NCI-H510A treated with DMSO at 0.1 percent for 48 hours (cell line): ENCODE measurements around the gene FASTKD3.
A peak's percentile ranks its signal among the peaks of the same experiment; 100 is the strongest.
"Not testable (repeated sequence)": the region's sequence is repeated elsewhere in the genome, so short reads cannot be mapped to it uniquely, and the experiment has no call there.

ENCODE experiments used
- DNase-seq: peaks from one replicate; lab custom pipeline; 2025; lab: John Stamatoyannopoulos, UW

Gene FASTKD3, protein sequence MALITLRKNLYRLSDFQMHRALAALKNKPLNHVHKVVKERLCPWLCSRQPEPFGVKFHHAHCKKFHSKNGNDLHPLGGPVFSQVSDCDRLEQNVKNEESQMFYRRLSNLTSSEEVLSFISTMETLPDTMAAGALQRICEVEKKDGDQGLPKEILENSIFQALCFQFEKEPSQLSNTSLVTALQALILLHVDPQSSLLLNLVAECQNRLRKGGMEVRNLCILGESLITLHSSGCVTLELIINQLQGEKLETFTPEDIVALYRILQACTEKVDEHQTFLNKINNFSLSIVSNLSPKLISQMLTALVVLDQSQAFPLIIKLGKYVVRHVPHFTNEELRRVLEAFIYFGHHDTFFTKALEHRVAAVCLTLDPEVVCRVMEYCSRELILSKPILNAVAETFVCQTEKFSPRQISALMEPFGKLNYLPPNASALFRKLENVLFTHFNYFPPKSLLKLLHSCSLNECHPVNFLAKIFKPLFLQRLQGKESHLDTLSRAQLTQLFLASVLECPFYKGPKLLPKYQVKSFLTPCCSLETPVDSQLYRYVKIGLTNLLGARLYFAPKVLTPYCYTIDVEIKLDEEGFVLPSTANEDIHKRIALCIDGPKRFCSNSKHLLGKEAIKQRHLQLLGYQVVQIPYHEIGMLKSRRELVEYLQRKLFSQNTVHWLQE

DNA sequence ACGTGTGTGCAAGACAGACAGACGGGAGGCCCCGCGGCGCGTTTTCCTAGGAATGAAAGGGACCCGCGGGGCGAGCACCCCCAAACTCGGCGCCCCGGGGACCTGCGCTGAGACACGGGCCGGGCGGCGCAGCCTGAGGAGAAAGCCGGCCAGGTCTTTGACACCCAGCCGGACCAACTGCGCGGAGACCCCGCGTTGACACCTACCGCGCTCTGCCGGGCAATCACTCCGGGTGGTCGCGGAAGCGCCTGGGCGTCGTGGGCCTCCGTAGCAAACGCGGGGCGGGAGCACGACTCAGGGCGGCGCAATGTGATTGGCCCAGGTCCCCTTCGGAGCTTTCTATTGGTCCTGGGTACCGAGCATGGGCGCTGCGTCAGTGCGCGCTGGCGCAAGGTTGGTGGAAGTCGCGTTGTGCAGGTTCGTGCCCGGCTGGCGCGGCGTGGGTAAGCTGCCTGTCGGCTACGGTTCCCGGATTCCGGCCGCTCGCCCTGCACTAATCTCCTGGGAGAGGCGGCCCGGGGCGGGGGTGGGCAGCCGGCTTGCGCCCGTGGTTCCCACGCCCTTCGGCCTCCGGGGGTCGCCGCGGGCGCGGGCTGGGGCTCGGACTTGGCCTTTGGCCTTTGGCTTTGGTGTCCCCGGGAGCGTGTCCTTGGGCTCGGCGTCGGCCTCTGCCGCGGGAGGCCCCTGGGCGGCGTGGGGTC, at the start of gene FASTKD3, which contains the start of gene MTRR:
Gene FASTKD3 (minus strand): TSS at position 259 of the 701 bp plus-strand sequence. CDS start 948 bp downstream, outside the sequence.
Gene MTRR (plus strand): TSS at position 376 of the 701 bp plus-strand sequence. CDS start 1,647 bp downstream, outside the sequence.
- peak; percentile 94 for DNase-seq

DNA sequence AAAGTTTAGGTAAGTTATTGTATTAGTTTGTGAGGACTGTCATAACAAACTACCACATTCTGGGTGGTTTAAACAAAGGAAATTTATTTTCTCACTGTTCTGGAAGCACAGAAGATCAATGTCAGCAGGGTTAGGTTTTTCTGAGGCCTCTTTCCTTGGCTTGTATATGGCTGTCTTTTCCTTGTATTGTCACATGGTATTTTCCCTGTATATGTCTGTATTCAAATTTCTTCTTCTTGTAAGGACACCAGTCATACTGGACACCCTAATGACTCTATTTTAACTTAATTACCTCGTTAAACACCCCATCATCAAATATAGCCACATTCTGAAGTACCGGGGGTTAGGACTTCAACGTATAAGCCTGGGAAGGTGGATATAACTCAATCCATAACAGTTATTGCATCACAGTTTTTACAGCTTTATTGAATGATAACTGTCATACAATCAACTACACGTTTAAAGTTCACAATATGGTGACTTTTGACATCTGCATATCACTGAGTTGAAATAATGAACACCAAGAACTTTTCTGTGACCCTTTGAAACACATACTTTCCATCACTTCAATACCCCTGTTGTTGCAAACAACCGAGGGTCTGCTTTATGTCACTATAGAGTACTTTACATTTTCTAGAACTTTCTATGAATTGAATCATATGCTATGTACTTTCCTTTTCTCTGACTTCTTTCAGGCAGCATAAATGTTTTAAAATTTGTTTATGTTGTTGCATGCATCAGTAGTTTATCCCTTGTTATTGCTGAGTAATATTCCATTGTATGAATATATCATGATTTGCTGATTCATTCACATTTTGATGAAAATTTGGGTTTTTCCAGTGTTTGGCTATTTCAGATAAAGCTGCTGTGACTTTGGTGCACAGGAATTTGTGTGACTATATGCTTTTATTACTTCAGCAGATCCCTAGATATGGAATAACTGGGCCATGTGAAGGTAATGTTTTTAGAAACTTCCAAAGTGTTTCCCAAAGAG, 48.6 kb upstream of the FASTKD3 start:
- DNase-seq = no peak

DNA sequence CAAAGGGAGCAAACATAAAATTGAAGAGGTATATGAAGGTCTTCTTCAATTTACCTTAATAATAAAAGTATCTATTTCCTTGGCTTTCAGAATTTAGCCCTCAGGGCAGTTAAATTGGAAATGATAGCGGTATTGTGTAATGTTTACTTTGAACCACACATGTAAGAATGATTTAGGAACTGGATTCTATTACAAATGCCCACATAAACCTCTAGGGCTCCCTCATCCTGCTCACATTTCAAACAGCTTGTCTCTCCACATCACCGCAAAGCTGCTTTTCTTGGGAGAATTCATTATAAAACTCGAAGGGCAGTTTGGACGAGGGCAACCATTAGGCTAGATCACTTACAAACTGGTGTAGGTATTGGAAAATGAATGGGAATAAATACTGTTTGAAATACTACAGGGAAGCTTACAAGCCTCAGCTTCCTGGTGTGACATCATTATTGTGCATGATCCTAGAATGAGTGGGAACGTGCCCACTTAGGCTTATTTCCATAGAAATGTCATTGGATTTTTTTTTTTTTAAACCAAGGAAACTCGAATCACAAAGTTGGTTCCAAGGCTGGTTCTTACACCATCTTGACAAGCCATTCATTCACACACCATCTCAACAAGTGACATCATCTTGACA, 47.5 kb upstream of the FASTKD3 start:
- DNase-seq = no peak

DNA sequence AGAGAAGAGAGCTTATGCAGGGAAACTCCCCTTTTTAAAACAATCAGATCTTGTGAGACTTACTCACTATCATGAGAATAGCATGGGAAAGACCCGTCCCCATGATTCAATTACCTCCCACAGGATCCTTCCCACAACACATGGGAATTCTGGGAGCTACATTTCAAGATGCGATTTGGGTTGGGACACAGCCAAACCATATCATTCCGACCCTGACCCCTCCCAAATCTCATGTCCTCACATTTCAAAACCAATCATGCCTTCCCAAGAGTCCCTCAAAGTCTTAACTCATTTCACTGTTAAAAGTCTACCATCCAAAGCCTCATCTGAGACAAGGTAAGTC, 42.6 kb upstream of the FASTKD3 start:
- DNase-seq = not testable (repeated sequence)

DNA sequence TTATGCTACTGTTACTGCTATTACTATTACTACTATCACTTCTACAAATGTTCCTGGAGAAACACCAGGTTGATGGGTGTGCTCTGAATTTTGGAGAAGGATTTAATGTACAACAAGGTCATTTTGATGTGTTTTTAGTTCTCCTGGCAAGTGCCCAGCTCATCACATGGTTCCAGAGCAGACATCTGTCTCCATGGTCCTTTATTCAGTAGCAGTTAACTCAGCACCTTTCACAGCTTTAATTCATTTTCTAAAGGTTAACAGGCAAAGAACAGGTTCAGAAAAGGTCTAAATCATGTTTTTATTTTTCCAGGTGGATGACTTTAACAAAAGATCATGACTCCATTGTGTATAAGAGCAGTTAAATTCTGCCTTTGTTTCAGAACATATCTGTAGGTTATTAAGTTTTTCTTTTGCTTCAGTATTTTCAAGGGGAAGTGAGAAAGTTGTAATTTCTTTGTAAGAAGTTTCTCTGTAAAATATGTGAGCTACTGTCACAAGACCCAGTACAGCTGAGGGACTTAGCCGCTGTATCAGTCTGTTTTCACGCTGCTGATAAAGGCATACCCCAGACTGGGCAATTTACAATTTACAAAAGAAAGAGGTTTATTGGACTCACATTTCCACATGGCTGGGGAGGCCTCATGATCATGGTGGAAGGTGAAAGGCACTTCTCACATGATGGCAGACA, 42.1 kb upstream of the FASTKD3 start:
- DNase-seq = no peak

DNA sequence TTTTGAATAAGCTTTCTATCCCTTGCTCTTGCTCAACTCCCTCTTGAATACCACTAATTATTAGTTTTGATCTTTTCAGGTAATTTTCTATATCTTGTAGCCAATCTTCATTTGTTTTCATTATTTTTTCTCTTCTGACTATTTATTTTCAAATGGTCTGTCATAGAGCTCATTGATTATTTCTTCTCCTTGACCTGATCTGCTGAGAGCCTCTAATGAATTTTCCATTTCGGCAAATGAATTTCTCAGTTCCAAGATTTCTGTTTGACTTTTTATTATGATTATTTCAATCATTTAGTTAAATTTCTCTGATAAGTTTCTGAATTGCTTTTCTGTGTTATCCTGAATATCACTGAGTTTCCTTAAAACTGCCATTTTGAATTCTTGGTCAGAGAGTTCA, 39.5 kb upstream of the FASTKD3 start:
- no peak for DNase-seq

DNA sequence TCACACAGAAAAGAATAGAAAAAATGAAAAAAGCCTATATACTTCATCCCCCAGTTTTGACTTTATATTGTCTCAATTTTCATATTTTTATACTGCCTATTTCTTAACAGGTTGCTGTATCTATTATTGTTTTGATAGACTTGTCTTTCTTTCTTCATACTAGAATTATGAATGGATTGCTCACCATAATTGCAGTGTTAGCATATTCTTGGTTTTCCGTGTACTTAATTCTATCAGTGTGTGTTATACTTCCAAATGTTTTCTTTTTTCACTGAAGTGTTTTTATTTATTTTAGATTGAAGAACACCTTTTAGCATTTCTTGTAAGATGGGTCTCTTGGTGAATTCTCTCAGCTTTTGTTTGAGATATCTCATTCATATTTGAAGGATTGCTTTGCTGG, 38.8 kb upstream of the FASTKD3 start:
- DNase-seq = no peak

DNA sequence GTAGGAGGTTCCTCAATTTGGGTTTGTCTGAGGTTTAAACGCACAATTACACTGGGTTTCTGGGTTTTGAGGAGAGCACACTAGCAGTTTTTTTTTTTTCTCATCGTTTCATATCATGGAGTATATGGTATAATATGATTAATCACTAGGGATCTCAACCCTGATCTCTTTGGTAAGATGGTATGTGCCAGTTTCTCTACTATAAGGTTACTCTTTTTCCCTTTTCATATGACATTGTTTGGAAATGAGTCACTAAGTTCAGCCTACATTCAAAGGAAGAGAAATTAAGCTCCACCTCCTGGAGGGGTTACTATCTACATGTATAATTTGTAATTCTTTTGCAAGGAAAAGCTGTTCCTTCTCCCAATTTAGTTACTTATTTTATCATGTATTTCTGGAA, 35.3 kb upstream of the FASTKD3 start:
- DNase-seq = no peak

DNA sequence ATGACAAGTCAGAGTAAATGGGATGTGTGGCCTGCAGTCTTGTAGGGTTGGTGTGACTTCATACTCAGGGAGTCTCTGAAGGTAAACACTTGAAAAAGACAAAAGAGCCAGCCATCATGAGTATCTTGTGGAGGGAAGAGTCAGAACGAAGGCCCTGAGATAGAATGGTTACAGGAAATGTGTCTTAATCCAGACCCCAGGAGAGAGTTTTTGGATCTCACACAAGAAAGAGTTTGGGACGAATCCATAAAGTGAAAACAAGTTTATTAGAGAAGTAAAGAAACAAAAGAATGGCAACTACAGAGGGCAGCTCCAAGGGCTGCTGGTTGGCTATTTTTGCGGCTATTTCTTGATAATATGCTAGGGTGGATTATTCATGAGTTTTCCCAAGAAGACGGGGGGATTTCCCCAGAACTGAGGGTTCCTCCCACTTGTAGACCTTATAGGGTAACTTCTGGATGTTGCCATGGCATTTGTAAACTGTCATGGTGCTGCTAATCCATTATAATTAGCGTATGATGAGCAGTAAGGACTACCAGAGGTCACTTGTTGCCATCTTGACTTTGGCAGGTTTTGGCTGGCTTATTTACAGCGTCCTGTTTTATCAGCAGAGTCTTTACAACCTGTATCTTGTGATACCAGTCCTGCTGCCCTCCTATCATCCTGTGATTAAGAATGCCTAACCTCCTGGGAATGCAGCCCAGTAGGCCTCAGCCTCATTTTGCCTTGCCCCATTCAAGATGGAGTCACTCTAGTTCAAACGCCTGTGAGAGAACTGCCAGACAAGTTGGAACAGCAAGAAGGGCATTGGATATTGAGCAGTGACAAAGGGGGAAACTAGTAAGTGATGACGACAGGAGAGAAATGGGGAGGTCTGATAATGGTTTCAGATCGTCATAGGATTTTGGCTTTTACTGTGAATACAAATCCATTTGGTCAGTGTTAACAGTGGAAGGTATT, 34.1 kb upstream of the FASTKD3 start:
- peak; percentile 15 for DNase-seq

DNA sequence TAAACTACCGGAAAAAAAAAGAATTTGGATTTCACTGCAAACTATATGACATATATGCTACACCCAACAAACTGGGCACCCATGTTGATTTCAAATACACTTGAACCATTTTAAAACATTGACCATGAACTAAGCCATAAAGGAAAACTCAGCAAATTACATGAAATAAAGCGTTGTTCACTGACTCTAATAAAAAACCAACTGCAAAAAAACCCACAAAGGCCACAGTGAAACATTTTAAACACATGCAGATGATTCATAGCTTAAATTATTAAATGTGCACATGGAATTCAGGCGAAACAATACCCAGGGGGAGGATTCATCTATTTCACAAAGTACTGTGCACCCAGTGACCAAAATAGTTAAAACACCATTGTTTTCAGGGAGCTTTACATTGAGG, 33.4 kb upstream of the FASTKD3 start:
- no peak for DNase-seq

DNA sequence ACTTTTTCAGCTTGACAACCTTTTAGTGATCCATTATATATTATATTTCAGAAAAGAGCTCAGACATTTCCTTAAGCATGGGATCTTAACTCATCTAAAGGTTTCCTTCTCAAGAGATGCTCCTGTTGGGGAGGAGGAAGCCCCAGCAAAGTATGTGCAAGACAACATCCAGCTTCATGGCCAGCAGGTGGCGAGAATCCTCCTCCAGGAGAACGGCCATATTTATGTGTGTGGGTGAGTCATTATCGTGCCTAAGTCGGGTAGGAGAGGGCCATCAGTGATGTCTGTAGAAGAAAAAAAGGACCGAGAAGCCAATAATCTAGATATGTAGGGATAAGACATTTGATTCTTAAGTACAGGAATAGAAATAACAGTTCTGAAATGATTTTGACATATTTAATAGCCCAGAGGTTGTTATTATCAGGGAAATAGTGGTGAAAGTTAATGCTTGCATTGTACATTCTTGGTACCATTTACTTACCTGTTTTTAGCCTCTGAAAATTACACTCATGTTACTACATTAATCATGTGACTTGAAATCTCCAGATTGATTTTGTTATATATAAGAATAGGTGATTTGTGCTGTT, 28.3 kb upstream of the FASTKD3 start:
- DNase-seq = no peak

DNA sequence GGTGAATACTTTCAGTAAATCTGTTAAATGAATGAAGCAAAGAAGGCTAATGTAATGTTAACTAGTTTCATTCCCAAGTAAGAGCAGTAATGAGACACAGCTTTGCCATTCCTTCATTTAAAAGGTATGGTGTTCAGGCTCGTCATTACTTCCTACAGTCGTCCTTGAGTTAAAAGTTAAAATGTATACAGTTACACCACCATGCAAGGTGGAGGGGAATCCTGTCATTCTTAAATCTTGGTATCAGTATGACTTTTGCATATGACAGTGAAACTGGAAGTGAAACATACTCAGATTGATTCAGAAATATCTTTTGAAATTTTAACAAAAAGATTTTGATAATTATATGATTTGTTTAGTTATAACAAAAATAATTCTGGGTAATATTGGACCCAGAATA, 26.0 kb upstream of the FASTKD3 start:
- no peak for DNase-seq

DNA sequence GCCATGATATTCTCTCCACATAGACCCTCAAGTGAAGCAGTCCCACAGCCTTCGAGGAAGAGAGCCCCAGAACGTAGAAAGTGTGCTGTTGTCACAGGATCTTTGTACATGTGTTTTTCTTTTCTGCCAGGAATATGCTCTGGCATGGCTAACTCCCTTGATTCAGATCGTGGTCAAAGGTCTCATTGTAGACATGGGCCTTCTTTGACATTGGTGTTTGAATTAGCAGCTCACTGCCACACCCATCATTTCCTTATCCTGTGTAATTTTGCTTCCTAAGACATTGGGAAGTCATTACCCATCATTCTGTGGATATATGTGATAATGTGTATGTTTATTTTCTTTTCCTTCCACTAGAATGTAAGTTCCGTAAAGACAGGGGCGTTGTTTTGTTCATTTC, 25.6 kb upstream of the FASTKD3 start:
- no peak for DNase-seq

DNA sequence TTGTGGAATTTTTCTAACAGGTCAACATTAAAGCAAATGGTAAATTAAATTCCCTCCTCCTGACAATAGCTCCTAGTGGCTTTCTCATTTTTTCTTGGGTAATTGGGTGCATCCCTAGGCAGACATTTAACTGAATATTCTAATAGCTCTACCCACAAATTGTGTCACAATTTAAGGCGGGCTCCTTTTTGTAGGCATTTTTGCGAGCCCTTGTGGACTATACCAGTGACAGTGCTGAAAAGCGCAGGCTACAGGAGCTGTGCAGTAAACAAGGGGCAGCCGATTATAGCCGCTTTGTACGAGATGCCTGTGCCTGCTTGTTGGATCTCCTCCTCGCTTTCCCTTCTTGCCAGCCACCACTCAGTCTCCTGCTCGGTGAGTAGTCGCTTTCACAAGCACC, 20.1 kb upstream of the FASTKD3 start:
- DNase-seq = no peak

DNA sequence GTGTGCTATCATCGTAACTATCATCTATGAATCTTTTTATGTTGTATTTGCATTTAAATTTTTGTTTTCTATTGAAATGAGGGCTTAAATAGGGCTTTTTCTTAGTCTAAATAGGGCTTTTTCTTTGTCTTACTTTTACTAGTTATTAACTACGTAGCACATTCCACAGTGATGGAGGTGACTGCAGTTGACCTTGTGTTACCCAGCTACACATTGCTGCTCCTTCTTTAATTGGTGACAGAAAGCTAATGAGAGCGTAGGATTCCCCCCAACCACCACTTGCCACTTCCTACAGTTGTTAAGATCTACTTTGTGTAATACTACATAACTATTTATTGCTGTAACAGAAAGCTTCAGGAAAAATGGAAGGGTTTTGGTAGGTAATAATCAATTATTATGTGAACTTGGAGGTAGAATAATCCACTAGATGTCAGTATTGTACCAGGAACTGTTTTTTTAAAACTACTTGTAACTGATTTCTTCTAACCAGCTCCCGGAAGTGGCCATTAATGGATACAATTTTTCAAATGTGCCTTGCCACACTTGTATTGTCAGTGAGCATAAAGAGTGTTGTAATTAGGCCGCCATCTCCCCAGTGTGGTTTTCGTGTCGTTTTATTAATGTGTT, 18.1 kb upstream of the FASTKD3 start:
- DNase-seq = peak; percentile 94

DNA sequence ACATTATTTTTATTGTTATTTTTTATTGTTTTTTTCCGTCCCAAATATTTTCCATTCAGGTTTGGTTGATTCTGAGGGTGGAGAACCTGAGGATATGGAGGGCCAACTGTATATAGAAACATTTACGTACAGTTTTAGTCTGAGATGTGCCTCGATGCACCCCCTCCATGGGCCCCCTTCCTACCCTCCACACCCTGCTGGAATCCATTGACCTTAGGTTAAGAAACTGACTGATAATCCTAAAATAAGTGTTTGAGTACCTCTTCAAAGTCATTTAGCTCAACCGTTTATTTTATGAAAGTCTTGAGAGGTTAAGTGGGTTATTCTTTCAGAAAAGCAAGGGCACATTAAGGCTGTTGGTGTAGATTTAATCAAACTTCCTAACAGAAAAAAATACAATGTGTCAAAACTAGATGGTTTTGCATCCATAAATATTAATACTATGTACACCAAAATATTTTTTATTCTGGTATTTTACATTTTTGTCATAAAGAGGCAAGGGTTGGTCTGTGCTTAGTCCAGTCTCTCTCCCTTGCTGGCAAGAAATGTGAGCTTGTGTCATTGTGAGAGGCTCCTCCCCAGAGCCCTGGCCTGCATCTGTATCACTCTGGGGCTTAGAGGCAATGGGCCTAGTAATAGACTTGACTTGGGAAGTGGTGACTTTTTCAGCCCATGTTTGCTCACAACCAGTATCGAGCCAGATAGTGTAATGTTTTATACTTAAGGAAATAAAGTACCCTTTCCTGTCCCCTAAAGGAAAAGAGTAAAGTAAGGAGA, 15.8 kb upstream of the FASTKD3 start:
- DNase-seq = no peak

DNA sequence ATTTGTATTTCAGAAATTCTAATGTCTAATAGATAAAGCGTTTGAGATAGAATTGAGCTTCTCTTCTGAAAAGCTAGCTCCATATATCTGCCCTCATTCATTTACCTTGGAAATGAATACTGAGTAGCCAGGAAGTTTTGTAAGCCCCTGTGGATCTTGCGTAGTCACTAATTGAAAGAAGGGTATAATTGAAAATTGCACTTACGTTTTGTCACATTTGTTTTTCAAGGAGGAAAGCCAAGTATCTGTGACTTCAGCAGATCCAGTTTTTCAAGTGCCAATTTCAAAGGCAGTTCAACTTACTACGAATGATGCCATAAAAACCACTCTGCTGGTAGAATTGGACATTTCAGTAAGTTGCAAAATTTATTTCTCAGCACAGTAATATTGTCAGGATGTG, 14.1 kb upstream of the FASTKD3 start:
- no peak for DNase-seq

DNA sequence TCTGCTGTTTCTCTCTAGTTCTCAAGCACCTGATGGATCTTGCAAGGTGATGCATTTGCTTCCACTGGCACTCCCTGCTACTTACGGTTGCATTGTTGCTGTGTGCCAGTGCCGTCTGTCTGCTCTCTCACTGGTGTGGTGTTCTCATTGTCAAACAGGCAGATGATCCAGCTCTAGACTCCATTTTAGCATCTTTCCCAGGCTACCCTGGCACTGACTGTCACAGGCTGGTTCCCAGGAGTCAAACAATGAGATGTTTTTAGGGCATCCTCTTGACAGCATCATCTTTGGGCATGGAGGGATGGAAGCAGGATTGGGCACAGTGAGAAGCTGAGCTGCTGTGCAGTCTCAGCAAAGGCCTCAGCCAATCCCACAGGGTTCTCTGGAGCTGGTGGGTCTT, 13.0 kb upstream of the FASTKD3 start:
- DNase-seq = no peak
